ENCODE results near the gene TBPL2.

The TBPL2 gene

DNA sequence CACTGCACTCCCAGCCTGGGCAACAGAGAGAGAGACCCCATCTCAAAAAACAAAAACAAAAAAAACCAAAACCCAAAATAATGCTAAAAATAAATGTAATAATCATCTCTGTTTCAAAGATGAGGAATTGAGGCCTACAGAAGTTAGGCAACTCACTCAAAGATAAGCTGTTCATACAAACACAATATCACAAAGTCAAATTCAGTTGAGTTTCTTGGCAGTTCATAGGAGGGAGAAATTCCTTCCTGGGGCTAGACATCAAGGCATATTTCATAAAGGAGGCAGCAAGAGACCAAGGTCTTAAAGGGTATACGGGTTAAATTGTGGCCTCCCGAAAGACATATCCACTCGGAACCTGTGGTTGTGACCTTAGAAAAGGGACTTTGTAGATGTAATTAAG, 8.7 kb upstream of the TBPL2 start:
- Histone ChIP-seq H3K36me3 (no peaks in the 10 kb centered on the region), H3K4me3 (ENCODE audit: low read depth, low read length) (no peak overlapping the region), H3K9me3 (no peaks in the 10 kb centered on the region), H3K4me1 (peaks cover 17% of the 10 kb centered on the region), H3K27me3 (no peaks in the 10 kb centered on the region)
- TF ChIP-seq, protein P1, sequence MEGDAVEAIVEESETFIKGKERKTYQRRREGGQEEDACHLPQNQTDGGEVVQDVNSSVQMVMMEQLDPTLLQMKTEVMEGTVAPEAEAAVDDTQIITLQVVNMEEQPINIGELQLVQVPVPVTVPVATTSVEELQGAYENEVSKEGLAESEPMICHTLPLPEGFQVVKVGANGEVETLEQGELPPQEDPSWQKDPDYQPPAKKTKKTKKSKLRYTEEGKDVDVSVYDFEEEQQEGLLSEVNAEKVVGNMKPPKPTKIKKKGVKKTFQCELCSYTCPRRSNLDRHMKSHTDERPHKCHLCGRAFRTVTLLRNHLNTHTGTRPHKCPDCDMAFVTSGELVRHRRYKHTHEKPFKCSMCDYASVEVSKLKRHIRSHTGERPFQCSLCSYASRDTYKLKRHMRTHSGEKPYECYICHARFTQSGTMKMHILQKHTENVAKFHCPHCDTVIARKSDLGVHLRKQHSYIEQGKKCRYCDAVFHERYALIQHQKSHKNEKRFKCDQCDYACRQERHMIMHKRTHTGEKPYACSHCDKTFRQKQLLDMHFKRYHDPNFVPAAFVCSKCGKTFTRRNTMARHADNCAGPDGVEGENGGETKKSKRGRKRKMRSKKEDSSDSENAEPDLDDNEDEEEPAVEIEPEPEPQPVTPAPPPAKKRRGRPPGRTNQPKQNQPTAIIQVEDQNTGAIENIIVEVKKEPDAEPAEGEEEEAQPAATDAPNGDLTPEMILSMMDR (IDR thresholded peaks at IDR 0.05; ENCODE audit: low read depth, low read length) = no peak
- no peak for DNase-seq

DNA sequence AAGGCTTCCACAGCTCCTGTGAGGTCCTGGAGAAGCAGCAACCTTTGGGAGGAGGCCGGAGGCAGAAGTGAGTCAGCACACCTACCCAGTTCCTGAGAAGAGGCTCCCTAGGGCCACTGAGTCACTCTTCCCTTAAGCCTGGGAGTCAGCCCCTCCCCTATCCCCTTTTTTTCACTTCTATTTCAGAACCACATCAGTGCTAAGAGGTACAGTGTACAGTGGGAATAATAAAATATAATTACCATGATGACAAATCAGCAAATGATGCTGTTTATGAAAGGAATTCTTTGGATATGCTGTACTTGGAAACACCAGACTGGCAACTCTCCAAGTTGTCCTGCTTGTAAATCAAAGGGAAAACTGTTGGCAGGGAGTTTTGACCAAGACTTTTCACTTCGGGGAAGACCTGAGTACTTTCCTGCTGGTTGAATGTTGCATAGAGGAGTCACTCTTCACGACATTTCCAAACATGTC, 7.8 kb upstream of the TBPL2 start:
- Histone ChIP-seq H3K36me3 (no peaks in the 10 kb centered on the region), H3K4me3 (ENCODE audit: low read depth, low read length) (no peak overlapping the region), H3K27me3 (no peaks in the 10 kb centered on the region), H3K9me3 (no peaks in the 10 kb centered on the region), H3K4me1 (peaks cover 9% of the 10 kb centered on the region)
- TF ChIP-seq, protein P1 (IDR thresholded peaks at IDR 0.05; ENCODE audit: low read depth, low read length) = no peak
- DNase-seq = peak; percentile 43

DNA sequence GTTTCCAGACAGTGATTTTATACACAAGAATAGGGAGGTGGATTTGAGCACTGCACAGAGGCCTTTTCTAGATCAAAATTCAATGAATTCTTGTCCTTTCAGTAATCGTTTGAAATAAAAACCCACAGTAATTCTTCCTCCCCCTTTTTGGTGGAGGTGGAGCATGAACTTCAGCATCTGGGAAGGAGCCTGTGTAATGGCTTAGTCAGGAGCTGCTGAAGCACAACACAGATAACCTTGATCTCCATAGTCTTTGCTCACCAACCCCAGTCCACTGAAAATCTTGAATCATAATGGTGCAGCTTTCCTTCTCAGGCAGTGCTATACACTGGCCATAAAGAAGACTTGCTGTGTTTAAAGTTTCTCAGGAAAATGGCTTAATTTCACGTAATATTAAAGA, 6.4 kb upstream of the TBPL2 start:
- H3K4me1 ChIP-seq = peaks cover 9% of the 10 kb centered on the region
- H3K9me3 ChIP-seq = no peaks in the 10 kb centered on the region
- H3K27me3 ChIP-seq = no peaks in the 10 kb centered on the region
- no peak for DNase-seq
- H3K4me3 ChIP-seq (ENCODE audit: low read depth, low read length) = peak overlapping the region; percentile 16
- TF ChIP-seq, protein P1 (IDR thresholded peaks at IDR 0.05; ENCODE audit: low read depth, low read length) = no peak
- no peaks in the 10 kb centered on the region for H3K36me3 ChIP-seq

DNA sequence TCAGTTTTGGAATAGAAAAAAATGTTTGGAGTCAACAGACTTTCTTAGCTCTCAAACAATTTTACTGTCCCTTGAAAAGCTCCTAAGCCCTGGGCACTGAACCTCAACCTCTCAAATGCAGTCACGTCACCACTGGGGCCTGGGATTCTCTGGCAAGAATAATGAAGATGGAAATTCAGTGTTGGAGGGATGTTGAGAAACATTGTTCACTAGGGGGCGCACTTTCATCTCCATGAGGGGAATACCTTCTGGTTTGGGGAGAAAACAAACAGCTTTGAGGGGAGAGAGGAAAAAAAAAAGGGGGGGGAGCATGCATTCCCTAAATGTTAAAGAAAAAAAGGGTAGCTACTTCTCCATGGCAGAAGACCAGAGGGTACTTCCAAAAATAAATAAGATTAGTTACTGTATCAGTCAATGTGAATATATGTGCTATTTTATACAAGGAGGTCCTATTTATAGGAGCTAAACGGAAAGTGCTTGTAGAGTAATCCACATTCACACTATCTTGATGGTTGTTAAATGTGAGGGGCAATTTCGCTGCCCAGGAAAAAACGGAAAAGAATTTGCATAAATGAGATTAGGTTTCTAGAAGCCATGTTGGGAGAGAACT, 5.8 kb upstream of the TBPL2 start:
- TF ChIP-seq, protein P1 (IDR thresholded peaks at IDR 0.05; ENCODE audit: low read depth, low read length) = peak; percentile 84
- Histone ChIP-seq H3K4me1 (peaks cover 7% of the 10 kb centered on the region), H3K36me3 (no peaks in the 10 kb centered on the region), H3K4me3 (ENCODE audit: low read depth, low read length) (peak overlapping the region; percentile 16), H3K27me3 (no peaks in the 10 kb centered on the region), H3K9me3 (no peaks in the 10 kb centered on the region)
- DNase-seq = peak; percentile 85

DNA sequence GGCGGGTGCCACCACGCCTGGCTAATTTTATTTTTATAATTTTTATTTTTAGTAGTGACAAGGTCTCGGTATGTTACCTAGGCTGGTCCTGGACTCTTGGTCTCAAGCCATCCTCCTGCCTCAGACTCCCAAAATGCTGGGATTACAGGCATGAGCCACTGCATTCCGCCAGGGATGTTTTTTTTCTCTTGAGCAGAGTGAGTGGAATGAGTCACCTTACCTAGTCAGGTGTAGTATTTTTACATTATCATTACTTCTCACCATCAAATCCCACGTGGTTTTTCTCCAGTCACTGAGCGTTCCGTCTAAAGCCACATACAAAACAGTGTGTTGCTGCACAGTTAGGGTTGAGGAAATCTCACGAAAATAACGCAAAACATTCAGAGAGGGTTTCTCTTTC, 870 bp upstream of the TBPL2 start:
- Histone ChIP-seq H3K36me3 (no peaks in the 10 kb centered on the region; the same call in 1 of the 2 replicates), H3K27me3 (peaks cover 12% of the 10 kb centered on the region; the same call in 1 of the 2 replicates), H3K9me3 (no peaks in the 10 kb centered on the region), H3K4me1 (no peaks in the 10 kb centered on the region), H3K4me3 (ENCODE audit: low read depth, low read length) (no peak overlapping the region)
- DNase-seq = no peak
- TF ChIP-seq, protein P1 (IDR thresholded peaks at IDR 0.05; ENCODE audit: low read depth, low read length) = no peak

DNA sequence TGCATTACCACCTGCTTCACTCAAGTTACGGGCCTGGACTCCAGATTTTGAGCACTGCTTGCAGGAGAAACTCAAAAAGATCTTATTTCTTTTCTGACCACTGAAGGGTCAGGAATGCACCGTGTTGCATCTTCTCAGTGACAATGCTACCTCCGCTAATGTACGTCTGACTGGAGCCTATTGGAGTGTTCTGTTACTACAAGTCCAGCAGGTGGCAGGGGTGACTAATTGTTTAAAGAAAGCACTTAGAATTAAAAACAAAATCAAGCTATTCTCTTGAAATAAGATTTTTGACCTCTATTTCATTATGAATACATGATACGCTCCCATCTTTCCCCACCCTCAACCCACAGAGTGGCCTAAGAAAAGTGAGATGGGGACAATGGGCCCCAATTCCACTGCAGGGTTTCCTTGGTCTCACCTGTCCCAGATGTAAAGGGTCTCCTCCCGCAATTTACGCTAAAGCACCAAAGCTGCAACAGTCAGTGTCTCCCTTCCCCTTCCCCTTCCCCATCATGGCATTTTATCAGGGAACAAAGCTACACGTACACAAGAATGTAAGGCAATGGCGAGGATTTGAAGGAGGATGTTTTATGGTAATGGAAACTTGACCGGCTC, 2.2 kb downstream of the TBPL2 start:
- Histone ChIP-seq H3K36me3 (no peaks in the 10 kb centered on the region; the same call in 1 of the 2 replicates), H3K27me3 (peaks cover 12% of the 10 kb centered on the region; the same call in 1 of the 2 replicates), H3K9me3 (no peaks in the 10 kb centered on the region), H3K4me3 (ENCODE audit: low read depth, low read length) (no peak overlapping the region), H3K4me1 (no peaks in the 10 kb centered on the region)
- peak; percentile 52 for DNase-seq
- TF ChIP-seq, protein P1 (IDR thresholded peaks at IDR 0.05; ENCODE audit: low read depth, low read length) = peak; percentile 76

All from BE2C (cell line).